Panc1 (cell line): ENCODE measurements around the gene COL27A1. TPM values are rescaled to one million over a fixed set of nuclear protein-coding genes. Genes with fewer than 3 reads are reported as not detected.

Source experiments
- ATAC-seq: fragments of 200-7000 bp; cut with Tn5 transposase; 2 replicates; pipeline ENCODE4 v1.9.1; 2020; ENCODE audit warnings: mild to moderate bottlenecking, moderate library complexity
- BruUV-seq: library from RNA; stranded (reverse); fragments of 400-500 nt; replicated peaks from 2 replicates; lab custom pipeline; 2021; lab: Mats Ljungman, UMichigan
- CTCF ChIA-PET: fragments of 300-600 bp; sonication (Branson Sonifier 250); formaldehyde crosslinking; loops from one replicate; lab custom pipeline; 2022; ENCODE audit warnings: antibody characterized with exemption; lab: Charles Lee
- POLR2A ChIA-PET: fragments of 300-600 bp; sonication (Branson Sonifier 250); formaldehyde crosslinking; loops from one replicate; lab custom pipeline; 2022; ENCODE audit warnings: antibody characterized with exemption; lab: Charles Lee
- DNase-seq: peaks from one replicate; pipeline ENCODE4 v3.0.0-alpha.2; 2010; ENCODE audit warnings: low read depth, low spot score
- H3K27ac ChIP-seq: 2 replicates; pipeline ENCODE4 v1.5.1; 2011; ENCODE audit warnings: mild to moderate bottlenecking, low read length, inconsistent platforms
- H3K27me3 ChIP-seq: fragments of 200-500 bp; sonication (Bioruptor generic); 2 replicates; pipeline ENCODE4 v1.6.0; 2014; ENCODE audit warnings: low read length, inconsistent platforms; ENCODE audit not compliant: control insufficient read depth, insufficient read depth
- H3K36me3 ChIP-seq: fragments of 200-500 bp; sonication (Bioruptor generic); 2 replicates; pipeline ENCODE4 v1.5.1; 2014; ENCODE audit warnings: inconsistent platforms, mild to moderate bottlenecking, low read length, moderate library complexity; ENCODE audit not compliant: control insufficient read depth, insufficient read depth
- H3K4me1 ChIP-seq: 2 replicates; pipeline ENCODE4 v1.5.1; 2011; ENCODE audit warnings: inconsistent platforms, mild to moderate bottlenecking, low read length, moderate library complexity; ENCODE audit not compliant: control insufficient read depth, insufficient read depth
- H3K4me3 ChIP-seq, 2 experiments: 2 replicates each; pipeline ENCODE4 v1.5.1; 2011 to 2012; ENCODE audit warnings: low read depth in 2 of 2, low read length in 2 of 2, mild to moderate bottlenecking in 2 of 2, inconsistent platforms in 1 of 2, moderate library complexity in 1 of 2
- H3K9me3 ChIP-seq: fragments of 200-500 bp; sonication (Bioruptor generic); 2 replicates; pipeline ENCODE4 v1.5.1; 2014; ENCODE audit warnings: low read depth, mild to moderate bottlenecking, inconsistent platforms, low read length, moderate library complexity; ENCODE audit not compliant: control insufficient read depth, insufficient read depth
- CTCF ChIP-seq: fragments of 450-650 bp; IDR thresholded peaks from 2 replicates; pipeline ENCODE4 v1.5.1; 2017; ENCODE audit warnings: mild to moderate bottlenecking
- POLR2AphosphoS5 ChIP-seq: IDR thresholded peaks from 2 replicates; pipeline ENCODE4 v1.6.1; 2012; ENCODE audit warnings: mild to moderate bottlenecking, low read depth, low read length, moderate library complexity
- REST ChIP-seq, 2 experiments: IDR thresholded peaks; 2 replicates each; pipeline ENCODE4 v1.6.1; 2011 to 2012; ENCODE audit warnings: low read depth in 2 of 2, control low read depth in 1 of 2, low read length in 1 of 2, mild to moderate bottlenecking in 1 of 2, moderate library complexity in 1 of 2; ENCODE audit not compliant: insufficient read depth in 1 of 2
- SIN3A ChIP-seq: IDR thresholded peaks from 2 replicates; pipeline ENCODE4 v1.6.1; 2012; ENCODE audit warnings: low read depth, mild to moderate bottlenecking, low read length, moderate library complexity, borderline replicate concordance; ENCODE audit not compliant: insufficient read depth
- TCF7L2 ChIP-seq: IDR thresholded peaks from 2 replicates; pipeline ENCODE4 v1.6.1; 2011; ENCODE audit warnings: mild to moderate bottlenecking, low read depth, low read length, inconsistent platforms
- in situ Hi-C: cut with HindIII; loops from 2 replicates; pipeline ENCODE4 v1.10.0; 2016; ENCODE audit warnings: low sequenced_read_pairs, low pct_unique_long_range_greater_than_20kb
- intact Hi-C: fragments of 100-400 bp; cut with micrococcal nuclease; formaldehyde crosslinking; loops from one replicate; pipeline ENCODE4 v1.10.0; 2022; ENCODE audit not compliant: unreplicated experiment
- total RNA-seq: library from RNA; stranded (reverse); gene quantifications from one replicate; pipeline ENCODE4 v1.2.1, GENCODE V29; 2021; ENCODE audit not compliant: unreplicated experiment

COL27A1 gene
- total RNA-seq, 1 experiment from 2014 or later, result 5.1 TPM

- H3K36me3 ChIP-seq, result no peaks in the 10 kb centered on the region
- DNase-seq, result no peak
- no peak overlapping the region for H3K27ac ChIP-seq
- no TSS peak for BruUV-seq
- H3K4me1 ChIP-seq, result peaks cover 5% of the 10 kb centered on the region
- POLR2A ChIA-PET, result no interaction called here
- no peaks in the 10 kb centered on the region for H3K27me3 ChIP-seq
- H3K9me3 ChIP-seq, result no peaks in the 10 kb centered on the region
- no peak overlapping the region for H3K4me3 ChIP-seq
- intact Hi-C loops (no loop called here), in situ Hi-C loops (no loop called here)
- ATAC-seq, result no peak
- CTCF ChIA-PET, result no interaction called here
- TF ChIP-seq POLR2AphosphoS5 (no peak), TCF7L2 (no peak), SIN3A (no peak), REST (IDR thresholded peaks at IDR 0.05; ENCODE audit: insufficient read depth in 1 of 2, low read depth in 2 of 2, low read length in 1 of 2) (no peak), CTCF (no peak)
Observed at GRCh38 chr9:114278356-114278755, 123.0 kb downstream of the COL27A1 start.

DNA sequence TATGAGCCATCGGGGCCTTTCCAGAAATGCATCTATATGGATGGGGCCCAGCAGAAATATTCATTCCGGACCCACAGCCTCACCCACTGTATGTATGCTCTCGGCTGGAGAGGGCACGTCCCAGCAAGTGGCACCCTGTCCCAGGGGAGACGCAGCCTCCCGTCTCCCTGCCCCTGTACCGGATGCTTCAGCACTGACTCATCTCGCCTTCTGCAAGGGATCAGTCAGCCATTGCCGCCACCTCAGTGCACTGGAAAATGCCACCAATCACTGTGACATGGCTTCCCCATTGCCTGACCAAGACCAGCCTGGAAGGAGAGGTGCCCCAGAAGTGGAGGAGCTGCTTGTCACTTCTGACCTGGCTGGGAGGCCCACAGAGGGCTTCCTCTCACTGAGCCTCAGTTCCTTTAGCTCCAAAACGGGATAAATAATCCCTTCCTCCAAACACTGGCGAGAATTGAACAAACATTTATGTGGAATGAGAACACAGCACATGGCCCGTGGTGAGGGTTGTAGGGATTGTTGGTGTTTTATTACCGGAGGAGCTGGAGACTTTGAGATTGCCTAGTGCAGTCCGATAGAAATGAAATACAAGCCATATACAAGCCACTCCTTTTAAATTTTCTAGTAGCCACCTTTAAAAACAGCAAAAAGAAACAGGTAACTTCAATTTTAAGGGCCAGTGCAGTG, 123.7 kb downstream of the COL27A1 start:
- Histone ChIP-seq H3K4me3 (no peak overlapping the region), H3K27me3 (no peaks in the 10 kb centered on the region), H3K9me3 (no peaks in the 10 kb centered on the region), H3K36me3 (no peaks in the 10 kb centered on the region), H3K4me1 (peaks cover 5% of the 10 kb centered on the region), H3K27ac (peak overlapping the region; percentile 61; the same call in 1 of the 2 replicates)
- ATAC-seq (peak; percentile 95), DNase-seq (no peak)
- ChIA-PET CTCF (interaction anchor here (1.4 kb wide), 1 partner anchor 171 kb away, joined by 4 read pairs; no protein-coding TSS in a partner anchor), POLR2A (no interaction called here)
- intact Hi-C loops, result no loop called here
- in situ Hi-C loops, result no loop called here
- no TSS peak for BruUV-seq
- TF ChIP-seq REST (IDR thresholded peaks at IDR 0.05; ENCODE audit: insufficient read depth in 1 of 2, low read depth in 2 of 2, low read length in 1 of 2) (no peak), POLR2AphosphoS5 (no peak), CTCF (no peak), TCF7L2 (no peak), SIN3A (no peak)
